ENCODE results near the gene ING3.

Gene ING3

DNA sequence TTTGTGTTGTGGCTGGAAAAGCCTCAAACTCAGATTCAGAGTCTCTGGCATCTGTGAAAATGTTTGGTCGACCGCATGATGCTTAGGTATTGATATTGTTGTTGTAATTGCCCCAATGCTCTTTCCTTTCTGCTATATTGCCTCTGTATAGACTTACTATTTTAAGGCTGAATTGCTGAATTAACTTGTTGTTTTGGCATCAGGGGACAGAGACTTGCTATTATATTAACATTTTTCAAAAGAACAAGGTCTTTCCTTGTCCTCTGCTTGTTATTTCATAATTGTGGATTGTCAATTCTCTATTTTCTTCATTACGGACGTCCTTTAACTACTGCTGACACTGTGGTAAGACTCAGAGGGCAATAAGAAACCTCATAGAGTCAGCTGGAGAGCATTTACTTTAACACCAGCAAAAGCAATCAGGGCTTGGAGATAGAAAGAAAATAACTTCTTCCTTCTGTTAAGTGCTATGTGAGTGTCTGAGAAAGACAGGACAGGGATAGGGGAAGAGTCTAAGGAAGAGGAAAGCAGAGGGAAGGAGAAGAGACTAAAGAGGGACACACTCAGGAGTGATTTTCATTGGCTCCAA lies 55.5 kb downstream of the ING3 start:
- no peak for DNase-seq

DNA sequence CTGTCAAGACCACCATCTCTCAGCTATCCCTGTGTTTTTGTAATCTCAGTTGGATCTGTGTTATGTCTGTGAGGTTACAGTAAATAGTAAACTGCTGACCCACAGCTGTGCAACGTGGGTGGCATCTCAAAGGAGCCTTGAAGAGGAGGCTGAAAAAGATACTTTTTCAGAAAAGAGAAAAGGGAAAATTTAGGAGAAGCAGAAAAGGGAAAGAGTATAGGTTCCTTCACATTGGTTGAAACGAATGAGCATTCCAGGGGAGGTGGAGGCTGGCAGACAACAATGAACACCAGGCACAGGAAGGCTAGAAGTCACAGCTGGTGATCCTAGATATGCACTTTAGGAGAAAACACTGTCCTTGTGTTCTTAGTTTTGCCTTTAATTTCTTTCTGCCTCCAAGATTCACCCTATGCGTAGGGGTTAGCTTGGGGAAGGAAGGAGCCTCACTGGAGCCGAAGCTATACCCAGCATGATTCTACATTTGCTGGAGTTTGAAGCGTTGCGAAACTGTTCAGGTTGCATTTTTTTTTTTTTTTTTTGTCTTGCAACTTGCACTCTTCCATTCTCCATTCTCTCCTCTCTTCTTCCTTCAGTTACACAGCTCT lies 56.2 kb downstream of the ING3 start:
- DNase-seq, result no peak

DNA sequence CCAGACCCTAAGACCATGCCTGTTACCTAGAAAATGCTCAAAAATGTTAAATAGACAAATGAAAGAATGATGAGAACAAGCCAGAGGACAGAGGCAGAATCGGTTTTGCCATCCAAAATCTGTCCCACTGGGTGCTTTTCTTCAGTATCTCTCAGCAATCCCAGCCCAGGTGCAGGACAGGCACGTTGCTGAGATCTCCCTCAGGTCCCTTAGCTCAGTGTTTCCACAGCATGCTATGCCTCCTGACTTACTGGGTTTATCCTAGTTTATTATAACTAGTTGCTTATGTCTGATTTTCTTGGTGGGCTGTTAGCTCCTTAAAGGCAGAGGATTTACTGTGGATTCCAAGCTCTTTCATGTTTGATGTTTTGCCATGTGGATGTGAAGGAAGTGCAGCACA lies 58.2 kb downstream of the ING3 start:
- no peak for DNase-seq

DNA sequence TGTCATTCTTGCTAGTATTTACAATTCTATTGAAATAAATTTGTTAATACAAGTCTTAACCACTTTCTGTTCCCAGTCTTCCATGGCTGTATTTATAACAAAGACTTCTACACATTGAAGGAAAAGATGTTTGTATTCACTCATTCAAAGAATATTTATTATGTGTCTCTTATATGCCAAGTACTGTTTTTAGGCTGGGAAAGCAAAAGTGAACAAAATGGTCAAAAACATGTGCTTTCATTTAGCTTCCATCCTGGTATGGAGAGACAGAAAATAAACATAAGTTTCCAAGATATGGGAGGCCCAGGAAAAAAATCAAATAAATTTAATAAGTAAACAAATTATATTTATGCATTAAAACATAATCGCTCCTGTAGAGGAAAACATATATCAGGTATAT lies 60.8 kb downstream of the ING3 start:
- DNase-seq, result no peak

DNA sequence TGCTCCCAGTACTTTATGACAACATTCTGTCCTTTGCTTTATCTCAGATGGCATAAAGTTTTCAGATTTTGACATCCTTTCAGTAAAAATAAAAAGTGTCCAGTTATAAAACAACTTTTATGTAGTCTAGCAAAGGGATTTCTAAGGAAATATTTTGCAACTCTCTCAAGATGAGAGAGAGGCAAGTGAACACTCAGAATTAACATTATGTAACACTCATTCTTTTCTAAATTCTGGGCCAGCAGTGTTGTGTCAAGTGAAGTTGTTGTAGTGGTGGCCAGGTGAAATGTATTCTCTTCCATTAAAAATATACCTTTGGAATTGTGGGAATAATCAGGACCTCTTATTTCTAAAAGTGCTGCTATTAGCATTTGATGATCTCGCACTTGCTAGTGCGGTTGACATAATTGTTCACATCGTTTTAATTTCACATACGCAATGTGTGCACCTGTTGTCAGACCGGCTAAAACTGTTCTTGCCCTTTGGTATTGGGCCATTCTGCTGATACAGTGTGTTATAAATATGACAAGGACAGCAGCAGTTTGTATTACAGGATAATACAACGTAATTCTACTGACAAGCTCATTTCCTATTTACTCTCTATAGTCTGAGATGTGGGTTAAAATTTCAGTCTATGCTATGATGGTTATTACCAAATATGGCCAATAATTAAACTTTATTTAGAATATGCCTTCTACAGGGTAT lies 61.7 kb downstream of the ING3 start:
- no peak for DNase-seq

DNA sequence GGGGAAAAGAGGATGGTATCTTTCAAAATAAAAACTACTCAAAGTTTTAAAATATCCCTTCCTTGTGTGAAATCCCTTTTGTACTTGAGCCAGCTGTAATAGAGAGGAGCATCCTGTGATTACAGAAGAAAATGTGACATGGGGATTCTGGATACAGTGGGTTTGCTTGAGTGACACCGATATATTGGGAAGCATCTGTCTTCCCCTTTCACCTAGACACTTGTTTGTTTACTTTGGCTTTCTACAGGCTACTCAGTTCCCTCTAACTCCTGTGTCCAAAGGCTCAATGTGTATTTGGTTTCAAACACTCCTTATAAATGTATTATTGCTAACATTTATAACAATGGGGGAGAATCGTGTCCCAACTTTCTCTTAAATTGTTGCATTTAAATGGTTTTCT lies 62.3 kb downstream of the ING3 start:
- DNase-seq, result no peak

DNA sequence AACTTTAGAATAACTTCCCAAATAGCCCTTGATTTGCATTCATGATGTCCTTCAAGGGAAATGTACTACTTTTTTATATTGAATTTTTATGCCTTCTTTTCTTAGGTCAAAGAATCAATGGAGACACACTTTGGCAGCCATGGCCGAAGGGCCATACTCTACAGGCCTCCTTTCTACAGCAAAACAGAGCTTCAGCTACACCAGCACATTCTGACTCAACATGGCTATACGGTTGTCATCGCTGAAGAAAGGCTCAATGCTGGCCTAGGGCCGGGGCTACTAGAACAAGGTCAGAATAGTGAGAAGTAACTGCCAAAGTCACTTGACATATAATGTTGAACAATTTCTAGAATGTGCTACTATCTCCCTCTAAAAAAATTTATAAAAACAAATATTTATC lies 65.0 kb downstream of the ING3 start:
- no peak for DNase-seq

DNA sequence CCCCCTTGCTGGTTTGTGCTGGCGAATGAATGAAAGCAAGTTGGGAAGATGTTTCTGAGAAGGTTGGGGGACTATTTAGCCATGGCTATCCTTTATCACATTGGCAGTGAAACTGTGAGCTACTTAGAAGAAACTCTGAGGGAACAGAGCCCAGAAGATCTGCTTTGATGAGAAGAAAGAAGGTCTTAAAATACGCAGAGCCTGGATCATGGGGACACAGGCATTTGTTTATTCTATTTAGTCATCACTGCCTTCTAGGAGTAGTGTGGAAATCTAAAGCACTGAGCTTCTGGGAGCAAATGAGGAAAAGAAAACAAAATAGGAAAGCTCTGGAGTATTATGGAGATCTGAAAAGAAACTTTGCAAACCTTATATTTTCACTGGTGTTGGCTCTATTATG lies 66.4 kb downstream of the ING3 start:
- DNase-seq, result no peak

DNA sequence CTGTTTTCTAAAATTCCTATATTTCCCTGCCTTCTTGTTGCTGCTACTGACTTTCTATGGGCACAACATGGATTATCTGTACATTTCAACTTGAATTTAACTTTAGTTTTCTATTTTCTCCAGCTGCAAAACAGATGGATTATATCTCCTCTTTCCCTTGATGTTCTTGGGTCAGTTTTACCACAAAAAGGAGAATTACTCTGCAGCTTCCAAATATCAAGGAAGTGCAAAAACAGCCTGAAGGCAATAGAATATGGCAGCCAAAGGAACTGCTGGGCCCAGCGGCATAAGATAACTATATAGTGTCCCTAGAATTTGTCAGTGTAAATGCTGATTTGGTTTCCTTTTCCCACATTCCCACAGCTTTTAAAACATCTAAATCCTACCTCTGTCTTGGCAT lies 67.0 kb downstream of the ING3 start:
- no peak for DNase-seq

DNA sequence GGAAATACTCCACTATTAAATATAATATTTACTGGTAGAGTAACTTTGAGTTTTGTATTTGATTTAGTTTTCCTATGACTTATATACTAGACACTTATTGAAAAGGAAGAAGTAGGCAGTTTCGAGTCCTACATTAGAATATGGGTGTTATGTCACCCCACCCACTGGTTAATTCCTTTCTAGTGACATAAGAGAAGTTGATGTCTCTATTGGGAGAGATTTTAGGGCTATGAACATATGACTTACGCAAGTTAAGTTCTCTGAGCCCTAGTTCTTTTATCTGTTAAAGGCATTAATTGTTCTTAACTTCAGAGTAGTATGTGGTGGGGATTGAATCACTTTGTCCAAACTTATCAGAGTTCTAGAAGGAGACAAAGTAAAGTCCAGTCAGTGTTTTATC lies 68.4 kb downstream of the ING3 start:
- DNase-seq, result no peak

DNA sequence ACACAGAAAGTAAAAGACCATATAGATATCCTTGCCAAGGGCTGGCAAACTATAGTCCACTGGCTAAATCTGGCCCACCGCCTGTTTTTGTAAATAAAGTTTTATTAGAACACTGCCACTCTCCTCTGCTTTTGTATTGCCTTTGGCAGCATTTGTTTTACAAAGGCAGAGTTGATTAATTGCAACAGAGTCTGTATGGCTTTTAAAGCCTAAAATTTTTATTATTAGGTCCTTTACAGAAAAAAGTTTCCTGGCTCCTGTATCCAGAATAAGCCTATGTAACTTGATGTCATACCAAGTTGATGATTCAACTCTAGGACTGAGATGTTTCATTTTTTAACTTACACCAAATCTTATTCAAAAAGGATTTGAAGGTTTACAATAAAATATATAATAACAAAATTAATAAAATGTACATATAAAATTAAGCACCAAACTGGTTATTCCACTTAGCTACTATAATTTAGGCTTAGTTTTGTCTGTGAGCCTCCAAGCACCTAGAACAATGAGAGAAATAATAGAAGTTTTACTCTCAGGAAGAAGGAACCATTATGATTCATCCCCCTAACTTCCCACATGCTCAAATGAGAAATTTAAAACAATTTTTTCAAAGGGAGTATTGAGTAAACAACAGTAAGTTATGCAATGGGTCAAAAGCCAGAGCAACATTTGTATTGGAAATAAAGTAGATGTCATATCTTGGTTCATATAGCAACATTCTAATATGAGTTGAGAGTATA lies 69.8 kb downstream of the ING3 start:
- no peak for DNase-seq

DNA sequence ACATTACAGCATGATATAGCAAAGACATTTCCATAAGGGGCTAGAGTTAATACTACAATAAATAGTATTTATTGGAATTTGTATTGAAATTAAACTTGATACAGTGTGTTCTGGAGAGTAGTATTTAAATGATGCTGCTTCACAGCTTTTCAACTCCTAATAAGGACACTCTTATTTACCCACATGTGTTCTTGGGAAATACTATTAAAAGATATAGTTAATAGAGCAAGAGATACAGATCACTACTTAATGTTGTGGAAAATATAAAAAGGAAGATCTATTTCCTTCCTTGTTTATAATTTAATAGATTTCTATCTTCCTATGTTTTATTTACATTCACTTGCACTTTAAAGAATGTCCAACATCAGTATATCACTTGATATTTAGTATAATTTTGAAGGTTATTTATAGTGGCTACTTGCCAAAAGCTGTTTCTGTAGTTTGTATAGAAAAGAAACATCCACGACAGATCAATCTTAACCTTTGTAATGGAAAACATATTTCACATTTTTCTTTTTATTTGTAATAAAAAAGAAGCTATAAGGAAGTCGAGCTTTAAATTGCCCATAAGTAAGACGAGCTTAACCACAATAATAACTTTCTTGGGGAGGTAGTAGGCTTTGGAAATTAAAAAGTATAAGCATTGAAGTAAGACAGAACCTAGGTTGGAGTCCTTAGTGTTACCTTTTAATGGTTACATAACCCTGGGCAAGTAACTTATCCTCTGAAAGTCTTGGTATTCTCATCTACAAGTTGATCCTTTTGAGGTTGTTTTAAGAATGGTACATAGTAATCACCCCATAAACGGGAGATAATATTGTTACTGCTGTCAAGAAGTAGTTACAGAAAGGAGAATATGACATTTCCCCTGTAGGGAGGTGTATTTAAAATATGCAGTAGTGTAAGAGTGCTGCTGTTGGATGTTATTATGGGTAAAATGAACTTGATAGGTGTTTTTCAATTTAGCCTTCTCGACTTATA lies 70.7 kb downstream of the ING3 start:
- no peak for DNase-seq

DNA sequence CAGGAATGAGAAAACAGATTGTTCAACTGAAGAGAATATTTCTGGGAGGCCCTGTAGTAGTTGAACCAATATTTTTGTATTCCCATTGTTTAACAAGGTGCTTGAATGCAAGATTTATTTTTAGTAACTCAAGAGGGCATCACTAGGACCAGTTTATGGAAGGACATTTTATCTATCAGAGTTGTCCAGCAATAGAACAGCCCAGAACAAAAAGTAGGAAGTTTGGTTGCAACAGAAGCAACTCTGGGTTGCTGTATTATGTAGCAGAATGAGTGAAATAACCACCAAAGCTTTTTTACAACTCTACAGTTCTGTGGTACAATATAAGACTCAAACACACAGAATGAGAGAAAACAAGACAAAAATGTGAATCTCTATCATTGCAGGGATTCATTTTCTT lies 72.6 kb downstream of the ING3 start:
- no peak for DNase-seq

DNA sequence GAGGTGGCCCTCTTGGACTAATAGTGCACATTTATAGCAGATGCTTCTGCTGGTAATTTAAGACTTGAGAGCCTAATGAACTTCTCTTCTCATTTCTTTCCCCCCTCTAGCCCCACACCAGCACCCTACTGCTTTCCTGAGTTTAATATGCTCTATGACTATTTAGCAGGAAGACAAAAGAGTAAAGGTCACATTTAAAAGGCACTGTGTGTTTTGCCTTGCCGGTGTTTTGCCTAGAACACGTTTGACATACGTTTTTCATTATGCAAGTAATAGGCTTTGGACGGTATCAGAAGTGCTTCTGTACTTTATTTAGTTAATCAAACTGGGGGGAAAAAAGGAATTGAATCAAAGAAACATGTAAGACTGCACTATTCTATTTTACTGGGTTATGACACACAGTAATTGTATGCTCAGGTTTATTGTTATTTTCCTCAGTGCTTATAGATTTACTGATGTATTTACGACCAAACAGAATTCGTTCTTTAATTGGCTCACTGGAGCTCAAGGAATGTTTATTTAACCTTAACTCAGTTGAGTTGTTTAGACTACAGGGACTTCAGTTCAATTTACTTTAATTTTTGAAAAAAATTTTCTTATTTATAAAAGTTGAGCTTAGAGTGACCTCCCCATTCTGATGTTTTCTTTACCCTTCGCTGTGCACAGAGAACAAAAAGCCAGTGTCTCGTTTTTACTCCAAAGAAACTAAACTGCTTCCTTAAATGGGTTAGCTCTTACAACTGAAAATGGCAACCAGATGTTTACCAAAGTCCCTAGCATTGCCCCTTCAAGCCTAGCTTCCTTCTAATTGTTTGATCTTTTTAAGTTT lies 73.3 kb downstream of the ING3 start:
- no peak for DNase-seq

DNA sequence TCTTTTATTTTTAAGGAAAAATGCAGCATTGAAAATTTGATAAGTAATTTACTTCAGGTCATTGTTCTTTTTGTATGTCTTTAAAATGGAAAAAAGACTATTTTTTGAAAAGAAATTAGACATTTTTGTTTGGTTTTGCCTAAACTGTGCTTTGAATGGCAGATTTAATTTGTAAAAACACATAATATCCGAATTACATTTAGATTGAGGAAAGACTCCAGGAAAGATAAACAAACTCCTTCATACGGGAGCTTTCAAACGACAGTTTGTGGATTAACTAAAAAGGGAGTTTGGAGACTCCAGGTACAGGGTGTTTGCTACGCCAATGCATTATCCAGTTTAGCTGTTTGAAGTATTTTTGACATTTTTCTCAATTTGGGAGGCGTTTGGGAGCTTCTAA lies 74.0 kb downstream of the ING3 start:
- DNase-seq, result no peak

DNA sequence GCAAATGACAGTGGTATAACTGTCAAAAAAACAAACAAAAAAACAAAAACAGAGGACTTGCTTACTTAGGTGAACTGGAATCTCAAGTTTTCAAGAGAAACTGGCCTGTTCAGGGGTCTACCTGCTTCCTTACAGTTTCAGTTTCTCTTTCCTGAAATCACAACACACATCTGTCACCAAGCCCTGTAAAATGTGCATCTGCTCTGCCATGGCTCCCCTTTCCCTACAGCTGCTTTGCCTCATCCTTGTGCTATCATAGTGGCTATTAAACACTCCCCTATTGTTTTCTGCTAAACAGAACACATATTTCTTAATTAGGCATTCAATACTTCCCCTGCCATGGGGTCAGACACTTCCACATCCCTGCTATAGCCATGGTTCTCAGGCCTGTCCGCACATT lies 75.6 kb downstream of the ING3 start:
- DNase-seq, result no peak

DNA sequence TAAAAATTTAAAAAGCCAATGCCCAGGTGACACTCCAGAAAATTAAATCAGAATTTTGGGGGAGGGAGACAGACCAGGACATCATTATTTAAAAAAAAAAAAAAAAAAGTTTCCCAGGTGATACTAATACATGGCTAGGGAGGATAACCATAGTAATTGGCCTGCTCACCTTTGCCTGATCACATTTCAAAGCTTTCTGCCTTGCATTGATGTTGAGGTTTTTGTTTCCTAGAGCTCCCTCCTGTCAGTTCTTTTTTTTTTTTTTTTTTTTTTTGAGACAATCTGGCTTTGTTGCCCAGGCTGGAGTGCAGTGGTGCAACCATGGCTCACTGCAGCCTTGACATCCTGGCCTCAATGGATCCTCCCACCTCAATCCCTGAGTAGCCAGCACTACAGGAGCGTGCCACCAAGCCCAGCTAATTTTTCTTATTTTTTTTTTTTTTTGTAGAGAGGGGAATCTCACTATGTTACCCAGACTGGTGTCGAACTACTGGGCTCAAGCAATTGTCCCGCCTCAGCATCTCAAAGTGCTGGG lies 76.1 kb downstream of the ING3 start:
- no peak for DNase-seq

Measured in KG1 (cell line).